ENCODE results near the gene CCL27.
A peak's percentile ranks its signal among the peaks of the same experiment; 100 is the strongest.

Gene CCL27

GRCh38 chr9:34652602-34653000 is 9.9 kb downstream of the CCL27 start:
- no peak for TF ChIP-seq CTCF (conservative IDR thresholded peaks at IDR 0.05; ENCODE audit: control insufficient read depth, insufficient read depth, low read depth, low read length)
- peak overlapping the region; percentile 54 for H3K4me3 ChIP-seq (ENCODE audit: control insufficient read depth, low read depth, low read length)
- DNase-seq (ENCODE audit: low read depth), result peak; percentile 26

- DNase-seq (ENCODE audit: low read depth), result peak; percentile 86
- H3K4me3 ChIP-seq (ENCODE audit: control insufficient read depth, low read depth, low read length), result peak within 1 kb of the TSS; percentile 54
- TF ChIP-seq CTCF (conservative IDR thresholded peaks at IDR 0.05; ENCODE audit: control insufficient read depth, insufficient read depth, low read depth, low read length), result no peak
Observed at GRCh38 chr9:34651876-34652601, 10.4 kb downstream of the CCL27 start, which contains the start of gene IL11RA. IL11RA (plus strand) TSS chr9:34652185; CDS start chr9:34655218, 3,033 bp downstream.

GRCh38 chr9:34651321-34651720 is 11.1 kb downstream of the CCL27 start:
- no peak for TF ChIP-seq CTCF (conservative IDR thresholded peaks at IDR 0.05; ENCODE audit: control insufficient read depth, insufficient read depth, low read depth, low read length)
- DNase-seq (ENCODE audit: low read depth), result peak; percentile 72
- H3K4me3 ChIP-seq (ENCODE audit: control insufficient read depth, low read depth, low read length), result peak overlapping the region; percentile 54

GRCh38 chr9:34650816-34651215 is 11.6 kb downstream of the CCL27 start:
- DNase-seq (ENCODE audit: low read depth), result peak; percentile 40
- no peak for TF ChIP-seq CTCF (conservative IDR thresholded peaks at IDR 0.05; ENCODE audit: control insufficient read depth, insufficient read depth, low read depth, low read length)
- no peak overlapping the region for H3K4me3 ChIP-seq (ENCODE audit: control insufficient read depth, low read depth, low read length)

GRCh38 chr9:34648673-34649072 is 13.8 kb downstream of the CCL27 start:
- no peak for DNase-seq (ENCODE audit: low read depth)
- no peak overlapping the region for H3K4me3 ChIP-seq (ENCODE audit: control insufficient read depth, low read depth, low read length)
- TF ChIP-seq CTCF (conservative IDR thresholded peaks at IDR 0.05; ENCODE audit: control insufficient read depth, insufficient read depth, low read depth, low read length), result no peak

GRCh38 chr9:34647651-34648050 is 14.8 kb downstream of the CCL27 start:
- peak overlapping the region; percentile 56 for H3K4me3 ChIP-seq (ENCODE audit: control insufficient read depth, low read depth, low read length)
- no peak for TF ChIP-seq CTCF (conservative IDR thresholded peaks at IDR 0.05; ENCODE audit: control insufficient read depth, insufficient read depth, low read depth, low read length)
- DNase-seq (ENCODE audit: low read depth), result no peak
